Breast epithelium (tissue), 3 donors: ENCODE data around the gene NR2F2.

Experiments used
- CTCF ChIP-seq, 3 donors: fragments of 450-650 bp; IDR thresholded peaks; one replicate each; pipeline ENCODE4 v1.5.1; 2016 to 2017; ENCODE audit warnings: antibody characterized with exemption in 3 of 3, mild to moderate bottlenecking in 3 of 3, moderate library complexity in 3 of 3
- POLR2A ChIP-seq: fragments of 450-650 bp; IDR thresholded peaks from one replicate; pipeline ENCODE4 v1.6.1; 2016; ENCODE audit warnings: antibody characterized with exemption, mild to moderate bottlenecking, moderate library complexity

GRCh38 chr15:96366526-96366877 lies 36.0 kb downstream of the NR2F2 start:
- no peak for TF ChIP-seq CTCF (IDR thresholded peaks at IDR 0.05)
- TF ChIP-seq POLR2A, result no peak
